ENCODE measurements around the gene TLK1.

- TF ChIP-seq POLR2AphosphoS5 (IDR thresholded peaks at IDR 0.05) (no peak), CTCF (IDR thresholded peaks at IDR 0.05) (no peak)
Observed at GRCh38 chr2:170968205-170969003, 192.3 kb downstream of the TLK1 start.

All from sigmoid colon (tissue), 4 donors.